ENCODE measurements around the gene MSH3. TPM values are rescaled to one million over a fixed set of nuclear protein-coding genes. Genes with fewer than 3 reads are reported as not detected.
"Not testable (repeated sequence)": the region's sequence is repeated elsewhere in the genome, so short reads cannot be mapped to it uniquely, and the experiment has no call there.

Gene MSH3
- total RNA-seq, 1 donor from 2014 or later = 16.3 TPM

GRCh38 chr5:80841026-80841797 lies 186.8 kb downstream of the MSH3 start:
- not testable (repeated sequence) for DNase-seq (ENCODE audit: low spot score)

- DNase-seq (ENCODE audit: low spot score) = not testable (repeated sequence)
These were observed 192.0 kb downstream of the MSH3 start for GRCh38 chr5:80846422-80846821.

GRCh38 chr5:80850168-80850567 lies 195.7 kb downstream of the MSH3 start:
- DNase-seq (ENCODE audit: low spot score) = not testable (repeated sequence)

- no peak for DNase-seq (ENCODE audit: low spot score)
These were observed 198.1 kb downstream of the MSH3 start for GRCh38 chr5:80852331-80853245.

- no peak for DNase-seq (ENCODE audit: low spot score)
These were observed 199.0 kb downstream of the MSH3 start for GRCh38 chr5:80853413-80853812.

- DNase-seq (ENCODE audit: low spot score) = no peak
These were observed 200.1 kb downstream of the MSH3 start for GRCh38 chr5:80854583-80854982.

GRCh38 chr5:80860924-80861613 lies 206.6 kb downstream of the MSH3 start:
- DNase-seq (ENCODE audit: low spot score) = no peak

GRCh38 chr5:80863708-80864107 lies 209.3 kb downstream of the MSH3 start:
- DNase-seq (ENCODE audit: low spot score) = no peak

- DNase-seq (ENCODE audit: low spot score) = no peak
These were observed 209.7 kb downstream of the MSH3 start for GRCh38 chr5:80864109-80864508.

- no peak for DNase-seq (ENCODE audit: low spot score)
These were observed 210.4 kb downstream of the MSH3 start for GRCh38 chr5:80864706-80865435.

- no peak for DNase-seq (ENCODE audit: low spot score)
These were observed 211.1 kb downstream of the MSH3 start for GRCh38 chr5:80865551-80865950.

GRCh38 chr5:80866371-80866770 lies 211.9 kb downstream of the MSH3 start:
- no peak for DNase-seq (ENCODE audit: low spot score)

- DNase-seq (ENCODE audit: low spot score) = no peak
These were observed 212.8 kb downstream of the MSH3 start for GRCh38 chr5:80867233-80867632.

- DNase-seq (ENCODE audit: low spot score) = no peak
These were observed 216.0 kb downstream of the MSH3 start for GRCh38 chr5:80870442-80870841.

GRCh38 chr5:80871541-80871961 lies 217.1 kb downstream of the MSH3 start:
- DNase-seq (ENCODE audit: low spot score) = no peak

- no peak for DNase-seq (ENCODE audit: low spot score)
These were observed 219.7 kb downstream of the MSH3 start for GRCh38 chr5:80874162-80874561.

GRCh38 chr5:80877592-80877991 lies 223.1 kb downstream of the MSH3 start:
- DNase-seq (ENCODE audit: low spot score) = no peak

GRCh38 chr5:80881726-80882125 lies 227.3 kb downstream of the MSH3 start:
- no peak for DNase-seq (ENCODE audit: low spot score)

- not testable (repeated sequence) for DNase-seq (ENCODE audit: low spot score)
These were observed 228.9 kb downstream of the MSH3 start for GRCh38 chr5:80883390-80883789.

- DNase-seq (ENCODE audit: low spot score) = no peak
These were observed 229.8 kb downstream of the MSH3 start for GRCh38 chr5:80884086-80884813.
